ENCODE measurements around the gene DEFB110. TPM values are rescaled to one million over a fixed set of nuclear protein-coding genes. Genes with fewer than 3 reads are reported as not detected.

Gene DEFB110
- total RNA-seq = not detected

GRCh38 chr6:50021894-50022293, at the start of gene DEFB110:
Gene DEFB110 (minus strand): TSS chr6:50021994. CDS start chr6:50021935, 59 bp downstream.
- intact Hi-C loops (cut with DNase I) = no loop called here
- ATAC-seq = no peak

GRCh38 chr6:50070101-50070500, 48.3 kb upstream of the DEFB110 start:
- ATAC-seq = no peak
- DNase-seq (ENCODE audit: low spot score) = no peak
- intact Hi-C loops (cut with DNase I) = no loop called here

More at GRCh38 chr6:50021894-50022293, at the start of gene DEFB110:
- no peak for DNase-seq (ENCODE audit: low spot score)

- intact Hi-C loops (cut with DNase I) = no loop called here
- ATAC-seq (no peak), DNase-seq (ENCODE audit: low spot score) (no peak)
Measured at GRCh38 chr6:50062051-50062450, 40.3 kb upstream of the DEFB110 start.

- DNase-seq (ENCODE audit: low spot score) (no peak), ATAC-seq (no peak)
- intact Hi-C loops (cut with DNase I) = no loop called here
Measured at GRCh38 chr6:50056242-50056641, 34.4 kb upstream of the DEFB110 start.

- intact Hi-C loops (cut with DNase I) = no loop called here
- no peak for ATAC-seq
- no peak for DNase-seq (ENCODE audit: low spot score)
Measured at GRCh38 chr6:50049829-50050228, 28.0 kb upstream of the DEFB110 start, which contains the start of gene DEFB112. Gene DEFB112 (minus strand): TSS chr6:50049929. CDS start chr6:50049869, 60 bp downstream.

- DNase-seq (ENCODE audit: low spot score) (no peak), ATAC-seq (no peak)
- intact Hi-C loops (cut with DNase I) = no loop called here
Measured at GRCh38 chr6:50047026-50047425, 25.2 kb upstream of the DEFB110 start.

- DNase-seq (ENCODE audit: low spot score) = no peak
- intact Hi-C loops (cut with DNase I) = no loop called here
- ATAC-seq = no peak
Measured at GRCh38 chr6:50030777-50031562, 9.2 kb upstream of the DEFB110 start.

- no peak for ATAC-seq
- intact Hi-C loops (cut with DNase I) = no loop called here
- no peak for DNase-seq (ENCODE audit: low spot score)
Measured at GRCh38 chr6:50030350-50030749, 8.6 kb upstream of the DEFB110 start.

- ATAC-seq (no peak), DNase-seq (ENCODE audit: low spot score) (no peak)
- intact Hi-C loops (cut with DNase I) = loop anchor here (5.0 kb wide), 1 partner anchor 428 kb away; no protein-coding TSS in a partner anchor
Measured at GRCh38 chr6:50025258-50025657, 3.5 kb upstream of the DEFB110 start.

GRCh38 chr6:50007819-50008218, 14.0 kb downstream of the DEFB110 start:
- ATAC-seq (no peak), DNase-seq (ENCODE audit: low spot score) (no peak)
- intact Hi-C loops (cut with DNase I) = no loop called here

- DNase-seq (ENCODE audit: low spot score) (no peak), ATAC-seq (no peak)
- intact Hi-C loops (cut with DNase I) = no loop called here
Measured at GRCh38 chr6:50003139-50003538, 18.7 kb downstream of the DEFB110 start.

- ATAC-seq (no peak), DNase-seq (ENCODE audit: low spot score) (no peak)
- intact Hi-C loops (cut with DNase I) = no loop called here
Measured at GRCh38 chr6:49995278-49995677, 26.5 kb downstream of the DEFB110 start.

GRCh38 chr6:49988900-49989299, 32.9 kb downstream of the DEFB110 start:
- intact Hi-C loops (cut with DNase I) = no loop called here
- no peak for ATAC-seq
- no peak for DNase-seq (ENCODE audit: low spot score)

- intact Hi-C loops (cut with DNase I) = no loop called here
- no peak for ATAC-seq
Measured at GRCh38 chr6:49987749-49988148, 34.0 kb downstream of the DEFB110 start.

GRCh38 chr6:49986551-49986950, 35.2 kb downstream of the DEFB110 start:
- DNase-seq (ENCODE audit: low spot score) (no peak), ATAC-seq (no peak)
- intact Hi-C loops (cut with DNase I) = no loop called here

More at GRCh38 chr6:49987749-49988148, 34.0 kb downstream of the DEFB110 start:
- no peak for DNase-seq (ENCODE audit: low spot score)

GRCh38 chr6:49982046-49982445, 39.7 kb downstream of the DEFB110 start:
- intact Hi-C loops (cut with DNase I) = no loop called here
- no peak for ATAC-seq
- no peak for DNase-seq (ENCODE audit: low spot score)

- ATAC-seq (no peak), DNase-seq (ENCODE audit: low spot score) (no peak)
- intact Hi-C loops (cut with DNase I) = no loop called here
Measured at GRCh38 chr6:49980898-49981297, 40.9 kb downstream of the DEFB110 start.

- no peak for DNase-seq (ENCODE audit: low spot score)
- intact Hi-C loops (cut with DNase I) = no loop called here
- no peak for ATAC-seq
Measured at GRCh38 chr6:49979584-49979983, 42.2 kb downstream of the DEFB110 start.

- DNase-seq (ENCODE audit: low spot score) (no peak), ATAC-seq (no peak)
- intact Hi-C loops (cut with DNase I) = no loop called here
Measured at GRCh38 chr6:49978332-49979226, 43.2 kb downstream of the DEFB110 start.

- intact Hi-C loops (cut with DNase I) = no loop called here
- ATAC-seq (no peak), DNase-seq (ENCODE audit: low spot score) (no peak)
Measured at GRCh38 chr6:49969605-49970004, 52.2 kb downstream of the DEFB110 start, which contains the start of gene DEFB113. Gene DEFB113 (minus strand): TSS chr6:49969625. CDS start chr6:49969625, 0 bp downstream.

Data from sciatic nerve (tissue), 2 donors.